NCI-H1105 treated with DMSO at 0.1 percent for 48 hours (cell line): Measurements from ENCODE around the gene HMGXB4.
A peak's percentile ranks its signal among the peaks of the same experiment; 100 is the strongest.

Experiments
- DNase-seq: peaks from one replicate; lab custom pipeline; 2025; lab: John Stamatoyannopoulos, UW

The HMGXB4 gene

DNA sequence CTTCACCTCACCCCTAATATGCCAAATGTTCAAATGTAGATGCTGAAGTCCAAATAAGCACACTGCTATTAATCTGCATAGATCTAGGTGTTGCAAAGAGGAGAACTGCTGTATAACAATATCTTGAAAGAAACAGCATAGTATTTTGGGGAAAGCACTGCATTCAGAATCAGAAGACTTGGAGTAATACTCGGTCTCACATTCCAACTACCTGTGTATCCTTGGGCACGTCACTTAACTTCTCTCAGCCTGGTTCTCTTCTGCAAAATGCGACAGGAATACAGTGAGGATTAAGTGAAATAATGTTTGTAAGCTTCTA, 332 bp upstream of the HMGXB4 start:
- DNase-seq = no peak

DNA sequence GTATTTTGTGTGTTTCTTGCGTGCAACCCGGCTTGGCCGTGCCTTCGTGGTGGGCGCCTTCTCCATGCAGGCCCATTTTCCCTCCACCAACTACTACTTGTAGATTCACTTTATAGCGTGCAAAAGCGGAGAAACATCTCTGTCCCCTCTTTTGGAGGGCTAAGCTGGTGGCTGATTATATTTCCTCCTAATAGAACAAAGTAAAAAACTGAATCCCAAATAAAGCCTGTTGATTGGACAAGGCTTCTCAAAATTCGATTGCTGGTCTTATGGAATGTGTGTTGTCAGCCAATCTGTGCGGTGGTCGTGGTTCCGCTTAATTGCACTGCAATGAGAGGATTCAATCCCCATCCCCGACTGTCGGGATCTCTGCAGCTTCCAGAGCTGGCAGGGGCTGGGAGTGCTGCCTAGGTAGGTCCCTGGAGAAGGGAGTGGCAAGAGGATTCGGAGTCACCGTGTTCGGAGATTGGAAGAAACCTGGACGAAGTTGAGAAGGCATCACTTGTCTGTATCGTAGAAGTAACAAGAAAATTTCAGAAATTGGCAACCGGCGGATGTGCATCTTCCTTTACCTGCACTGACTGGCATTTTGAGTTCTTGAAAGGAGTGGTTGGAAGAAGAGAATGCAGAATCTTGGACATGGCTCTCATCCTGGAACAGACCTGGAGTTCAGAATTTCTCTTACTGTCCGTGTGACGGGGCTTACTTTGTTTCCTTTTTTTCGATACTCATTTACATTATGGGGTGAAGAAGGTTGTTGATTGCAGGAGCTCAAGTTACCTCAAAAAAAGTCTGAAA, 1.1 kb downstream of the HMGXB4 start:
- DNase-seq = peak; percentile 14

DNA sequence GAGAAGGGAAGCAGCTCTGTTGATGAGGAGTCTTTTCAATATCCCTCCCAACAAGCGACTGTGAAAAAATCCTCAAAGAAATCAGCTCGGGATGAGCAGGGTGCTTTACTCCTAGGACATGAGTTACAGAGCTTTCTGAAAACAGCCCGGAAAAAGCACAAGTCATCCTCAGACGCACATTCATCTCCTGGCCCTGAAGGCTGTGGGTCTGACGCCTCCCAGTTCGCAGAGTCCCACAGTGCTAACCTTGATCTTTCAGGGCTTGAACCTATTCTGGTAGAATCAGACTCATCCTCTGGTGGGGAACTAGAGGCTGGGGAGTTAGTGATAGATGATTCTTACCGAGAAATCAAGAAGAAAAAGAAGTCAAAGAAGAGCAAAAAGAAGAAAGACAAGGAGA, 7.7 kb downstream of the HMGXB4 start:
- DNase-seq = no peak

DNA sequence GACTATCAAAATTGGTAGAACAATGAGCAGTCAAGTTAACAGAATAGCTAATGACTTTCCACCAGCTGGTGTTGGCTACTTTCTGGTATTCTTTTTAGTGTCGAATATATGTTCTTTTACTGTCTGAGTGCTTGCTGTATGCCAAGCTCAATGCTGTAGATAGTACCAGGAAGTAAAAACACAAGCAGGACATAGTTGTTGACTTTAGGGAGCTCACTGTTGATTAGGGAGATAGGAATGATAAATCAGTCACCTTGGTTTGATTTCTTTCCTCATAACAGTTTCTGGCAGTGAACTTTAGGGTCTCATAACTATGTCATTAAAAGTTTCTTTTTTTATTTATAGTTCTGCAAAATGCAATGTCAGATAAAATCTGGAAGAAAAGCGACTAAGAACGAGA, 9.0 kb downstream of the HMGXB4 start:
- no peak for DNase-seq

DNA sequence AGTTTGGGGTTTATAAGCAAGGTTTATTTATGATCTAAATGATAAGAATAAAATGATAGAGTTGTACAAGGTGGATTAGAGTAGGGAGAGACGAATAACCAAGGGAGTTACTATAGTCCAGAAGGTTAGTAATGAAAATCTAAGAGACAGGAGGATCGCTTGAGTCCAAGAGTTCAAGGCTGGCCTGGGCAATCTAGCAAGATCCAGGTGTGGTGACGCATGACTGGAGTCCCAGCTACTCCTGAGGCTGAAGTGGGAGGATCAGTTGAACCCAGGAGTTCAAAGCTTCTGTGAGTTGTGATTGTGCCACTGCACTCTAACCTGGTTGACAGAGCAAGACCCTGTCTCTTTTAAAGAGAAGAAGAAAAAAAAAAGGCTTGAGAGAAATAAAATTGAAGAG, 12.3 kb downstream of the HMGXB4 start:
- DNase-seq = no peak

DNA sequence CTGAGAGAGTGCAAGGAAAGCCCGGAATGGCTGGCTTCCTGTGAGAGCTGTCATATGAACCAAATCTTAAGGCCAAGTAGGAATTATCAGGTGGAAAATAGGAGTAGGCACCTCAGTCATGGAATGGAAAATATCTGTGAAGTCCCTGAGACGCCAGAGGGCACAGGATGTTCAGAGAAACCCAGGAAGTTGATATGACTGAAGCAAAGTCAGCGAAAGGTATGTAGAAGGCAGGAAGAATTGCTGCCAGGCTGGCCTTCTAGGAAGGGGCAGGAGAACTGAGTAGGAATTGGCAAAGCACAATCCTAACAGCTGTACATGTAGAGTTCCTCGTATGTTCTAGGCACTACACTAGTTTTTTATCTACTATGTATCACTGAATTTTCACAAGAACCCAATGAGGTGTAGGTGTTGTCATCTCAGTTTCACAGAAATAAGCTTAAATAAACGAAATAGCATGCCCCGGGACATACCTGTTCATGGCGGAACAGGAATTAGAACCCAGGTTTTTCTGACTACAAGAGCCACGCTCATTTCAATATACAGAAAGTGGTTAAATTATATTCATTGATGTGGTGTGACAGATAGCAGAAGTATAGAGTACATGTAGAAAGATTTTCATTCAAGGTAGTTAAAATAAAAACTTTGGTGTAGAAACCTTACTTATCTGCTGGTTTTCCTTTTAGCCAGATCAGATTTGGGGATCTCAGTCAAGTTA, 17.0 kb downstream of the HMGXB4 start:
- DNase-seq = no peak

DNA sequence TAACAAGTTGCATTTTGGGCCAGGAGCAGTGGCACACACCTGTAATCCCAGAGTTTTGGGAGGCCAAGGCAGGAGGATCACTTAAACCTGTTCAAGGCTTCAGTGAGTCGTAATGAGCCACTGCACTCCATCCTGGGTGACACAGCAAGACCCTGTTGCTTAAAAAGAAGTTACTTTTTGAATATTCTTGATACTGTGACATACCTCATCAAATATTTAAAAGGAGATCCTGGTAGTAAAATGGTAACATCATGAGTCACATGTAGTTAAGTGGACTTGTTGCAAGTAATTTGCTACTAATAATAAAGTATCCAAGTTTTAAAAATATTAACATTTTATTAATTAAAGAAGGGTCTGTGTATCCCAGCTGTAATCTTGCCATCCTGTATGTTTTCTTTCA, 18.3 kb downstream of the HMGXB4 start:
- DNase-seq = no peak

DNA sequence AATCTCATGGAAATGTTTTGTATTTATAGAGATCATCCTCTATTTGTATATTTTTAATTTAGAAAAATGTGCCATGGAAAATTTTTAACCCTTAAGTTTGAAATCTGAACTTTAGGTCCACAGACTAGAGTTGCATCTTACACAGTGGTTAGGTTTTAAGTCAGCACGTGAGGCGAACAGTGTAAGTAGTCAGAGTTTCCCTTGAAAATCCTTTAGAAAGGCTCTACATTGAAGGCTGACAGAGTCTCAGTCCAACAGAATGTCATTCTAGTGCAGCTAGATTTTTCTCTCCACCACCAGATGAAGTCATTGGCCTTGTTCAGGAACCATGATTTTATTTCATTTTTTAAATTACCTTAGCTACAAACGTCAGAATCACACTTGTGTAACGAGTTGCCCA, 18.7 kb downstream of the HMGXB4 start:
- no peak for DNase-seq

DNA sequence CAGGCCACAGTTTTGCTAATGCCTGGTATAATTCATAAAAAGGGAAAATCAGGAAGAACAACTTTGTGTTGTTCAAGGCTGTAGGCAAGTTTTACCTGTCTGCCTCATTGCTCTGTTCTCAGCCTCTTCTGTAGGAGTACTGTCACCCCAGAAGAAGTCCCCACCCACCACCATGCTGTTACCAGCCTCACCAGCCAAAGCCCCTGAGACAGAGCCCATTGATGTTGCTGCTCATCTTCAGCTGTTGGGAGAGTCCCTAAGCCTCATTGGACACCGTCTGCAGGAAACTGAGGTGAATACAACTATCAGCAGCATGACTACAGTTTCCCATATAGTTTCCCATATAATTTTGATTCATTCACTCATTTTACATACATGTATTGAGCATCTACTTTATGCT, 30.8 kb downstream of the HMGXB4 start:
- DNase-seq = no peak

DNA sequence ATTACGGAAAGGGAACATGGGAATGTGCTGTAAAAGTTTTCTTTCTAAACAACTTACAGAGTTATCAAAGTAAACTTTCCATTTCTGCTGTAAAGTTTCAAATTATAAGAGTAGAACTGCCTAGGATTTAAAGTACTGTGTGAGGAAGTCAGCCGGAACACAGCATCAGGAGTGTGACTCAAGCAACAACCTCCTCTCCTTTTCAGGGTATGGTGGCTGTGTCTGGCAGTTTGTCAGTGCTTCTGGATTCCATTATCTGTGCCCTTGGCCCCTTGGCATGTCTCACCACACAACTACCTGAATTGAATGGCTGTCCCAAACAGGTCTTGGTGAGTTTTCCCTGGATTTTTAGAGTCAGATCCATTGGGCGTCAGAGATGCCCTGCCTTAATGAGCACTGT, 35.5 kb downstream of the HMGXB4 start:
- no peak for DNase-seq

DNA sequence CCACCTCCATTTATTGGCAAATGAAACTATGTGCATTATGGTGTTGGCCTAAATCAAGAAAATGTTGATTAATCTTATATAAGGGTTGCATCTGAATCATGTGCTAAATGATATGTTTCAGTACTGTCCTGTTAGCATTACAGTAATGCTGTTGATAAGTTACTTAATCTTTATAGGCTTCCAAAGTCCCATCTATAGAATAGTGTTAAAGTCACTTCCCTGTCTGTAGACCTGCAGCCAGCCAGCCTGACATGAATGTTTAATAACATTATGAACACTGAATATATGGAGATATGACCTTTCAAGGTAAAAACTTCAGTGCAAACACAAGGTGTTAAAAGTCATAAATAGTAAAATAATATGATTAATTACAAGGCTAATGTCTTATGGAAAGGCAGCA, 38.8 kb downstream of the HMGXB4 start:
- no peak for DNase-seq

DNA sequence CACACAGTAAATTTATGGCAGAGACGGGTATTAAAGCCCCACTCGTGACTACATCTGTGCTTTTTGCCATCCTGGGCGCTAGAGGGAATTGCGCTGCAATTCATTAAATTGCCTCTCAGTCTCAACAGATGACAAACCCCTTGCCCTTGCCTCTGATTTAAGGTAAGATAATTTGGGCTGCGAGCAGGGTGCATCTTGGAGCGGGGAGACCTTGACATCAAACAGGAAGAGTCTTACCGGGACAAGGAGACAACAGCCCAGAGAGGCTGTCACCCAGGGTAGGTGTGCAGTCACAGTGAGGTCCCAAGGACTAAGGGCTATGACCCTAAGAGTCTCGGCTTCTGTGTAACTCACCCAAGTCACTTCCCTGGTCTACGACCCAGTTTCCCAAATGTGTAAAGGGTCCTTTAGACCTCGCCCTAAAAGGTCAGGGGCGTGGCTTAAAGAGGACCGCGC, 42.0 kb downstream of the HMGXB4 start:
- DNase-seq = peak; percentile 41

DNA sequence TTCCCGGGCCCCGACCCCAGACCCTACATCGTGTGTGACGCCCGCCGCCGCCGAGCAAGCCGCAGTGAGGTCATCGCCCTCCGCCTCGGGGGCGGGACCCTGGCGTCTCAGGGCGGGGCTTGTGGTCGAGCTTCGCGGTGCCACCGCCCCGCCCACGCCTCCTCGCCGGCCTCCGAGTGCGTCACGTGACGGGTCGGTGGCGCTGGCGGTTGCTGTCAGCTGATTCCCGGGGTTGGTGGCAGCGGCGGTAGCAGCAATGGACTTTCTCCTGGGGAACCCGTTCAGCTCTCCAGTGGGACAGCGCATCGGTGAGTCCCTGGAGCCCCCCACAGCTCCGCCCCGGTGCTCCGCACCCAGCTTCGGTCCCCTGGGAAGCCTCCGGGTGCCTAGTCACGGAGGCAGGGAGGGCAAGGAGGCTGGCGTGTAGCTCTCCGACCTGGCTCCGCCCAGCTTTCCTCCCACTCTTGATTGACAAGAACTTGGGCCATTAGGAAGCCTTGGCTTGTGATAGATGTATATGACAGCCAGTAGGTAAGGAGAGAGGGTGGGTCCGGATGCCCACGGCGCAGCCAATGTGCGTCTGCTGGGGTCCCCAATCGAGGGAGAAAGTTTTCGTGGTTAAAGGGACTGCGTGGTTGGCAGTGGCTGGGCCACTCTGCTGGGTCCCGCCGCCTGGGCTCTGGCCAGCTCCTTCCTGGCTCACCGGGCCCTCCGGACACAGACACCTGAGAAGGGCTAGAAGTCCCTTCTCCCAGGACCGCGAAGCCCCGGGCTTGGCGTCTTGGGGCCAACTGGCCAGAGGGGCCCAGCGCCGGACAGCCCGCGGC, 42.6 kb downstream of the HMGXB4 start, which contains the start of gene TOM1:
TSS of gene TOM1 (plus strand) at position 222 of the 827 bp plus-strand sequence. CDS start at position 257, 35 bp downstream.
- peak; percentile 92 for DNase-seq

DNA sequence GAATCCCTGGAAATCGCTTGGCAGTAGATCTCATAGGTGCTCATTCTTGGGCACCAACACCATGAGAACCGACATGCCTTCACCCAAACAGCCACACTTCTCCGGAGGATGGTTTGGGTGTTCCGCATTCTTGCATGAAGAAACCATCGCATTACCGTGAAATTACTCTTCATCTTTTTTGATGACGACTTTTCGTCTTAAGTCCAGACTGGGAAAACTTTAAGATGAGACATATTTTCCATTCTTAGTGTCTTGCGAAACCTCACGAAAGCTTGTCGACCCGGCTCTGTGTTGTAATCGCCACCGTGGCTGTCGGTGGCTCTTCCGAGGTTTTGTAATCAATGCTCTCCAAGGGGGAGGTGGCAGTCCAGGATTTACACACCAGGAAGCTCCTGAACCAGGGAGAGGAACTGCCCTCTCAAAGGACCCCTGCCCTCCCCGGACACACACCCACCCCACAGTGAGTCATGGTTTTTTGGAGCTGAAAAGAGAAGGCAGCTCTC, 44.1 kb downstream of the HMGXB4 start:
- DNase-seq = no peak

DNA sequence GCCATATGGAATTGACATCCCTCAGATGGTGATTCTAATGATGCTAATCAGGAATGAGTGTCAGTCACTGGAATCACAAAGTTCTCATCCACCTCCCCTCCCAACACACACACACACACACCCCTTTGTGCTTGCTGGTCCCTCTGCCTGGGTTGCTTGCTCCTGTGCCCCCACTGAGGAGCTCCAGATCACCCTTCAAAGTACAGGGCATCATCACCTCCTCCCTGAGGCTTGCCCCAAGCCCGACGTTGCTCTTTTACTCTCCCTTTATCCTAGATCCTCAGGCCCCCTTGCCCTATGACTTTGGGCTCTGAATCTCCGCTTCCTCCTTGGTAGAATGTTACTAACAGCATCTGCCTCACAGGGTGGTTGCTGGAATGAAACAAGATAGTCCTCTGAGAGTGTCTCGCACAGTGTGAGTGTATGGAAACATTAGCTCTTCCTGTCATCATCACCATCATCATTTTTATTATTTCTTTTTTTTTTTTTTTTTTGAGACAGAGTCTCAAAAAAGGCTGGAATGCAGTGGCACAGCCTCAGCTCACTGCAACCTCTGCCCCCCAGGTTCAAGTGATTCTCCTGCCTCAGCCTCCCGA, 45.8 kb downstream of the HMGXB4 start:
- no peak for DNase-seq

DNA sequence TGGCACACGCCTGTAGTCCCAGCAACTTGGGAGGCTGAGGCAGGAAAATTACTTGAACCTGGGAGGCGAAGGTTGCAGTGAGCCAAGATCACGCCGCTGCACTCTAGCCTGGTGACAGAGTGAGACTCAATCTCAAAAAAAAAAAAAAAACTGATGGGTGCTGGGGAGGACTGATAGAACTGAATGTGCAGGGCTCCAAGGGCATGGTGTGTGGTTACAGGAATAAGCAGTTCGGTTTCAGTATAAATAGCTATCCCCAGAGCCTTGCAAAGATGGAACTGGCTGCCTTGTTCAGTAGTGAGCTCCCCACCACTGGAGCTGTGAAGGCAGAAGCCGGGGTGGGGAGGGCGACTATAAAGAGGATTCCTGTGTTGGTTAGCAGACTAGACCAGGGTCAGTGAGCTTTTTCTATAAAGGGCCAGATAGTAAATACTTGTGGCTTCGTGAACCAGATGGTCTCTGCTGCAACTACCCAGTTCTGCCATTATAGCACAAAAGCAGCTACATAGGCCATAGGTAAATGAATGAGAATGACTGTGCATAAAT, 48.3 kb downstream of the HMGXB4 start:
- DNase-seq = no peak

DNA sequence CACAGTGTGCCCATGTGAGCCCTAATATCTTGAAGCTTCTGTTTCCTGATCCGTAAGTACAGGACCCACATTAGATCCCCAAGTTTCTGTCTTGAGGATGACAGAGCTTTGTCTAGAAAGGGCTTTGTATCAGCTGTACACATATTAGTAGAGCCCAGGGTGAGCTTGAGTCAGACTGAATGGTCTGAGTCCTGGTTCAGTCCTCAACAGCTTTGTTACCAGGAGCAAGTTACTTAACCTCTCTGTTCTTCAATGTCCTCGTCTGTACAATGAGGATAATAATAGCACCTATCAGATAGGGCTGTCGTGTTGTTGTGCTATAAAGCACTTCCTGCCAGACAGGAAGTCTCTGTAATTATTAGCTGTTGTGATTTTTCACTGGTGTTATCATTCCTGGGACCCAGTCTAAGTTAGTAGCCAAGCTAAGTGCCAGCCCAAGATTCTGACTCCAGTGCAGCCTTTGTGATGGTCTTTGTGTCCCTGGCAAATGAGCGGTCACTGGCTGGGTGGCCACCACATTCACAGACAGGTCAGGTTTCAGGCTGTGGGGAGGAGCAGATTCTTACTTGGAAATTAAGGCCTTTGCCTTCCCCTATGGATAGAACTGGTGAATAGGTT, 49.2 kb downstream of the HMGXB4 start:
- DNase-seq = no peak

DNA sequence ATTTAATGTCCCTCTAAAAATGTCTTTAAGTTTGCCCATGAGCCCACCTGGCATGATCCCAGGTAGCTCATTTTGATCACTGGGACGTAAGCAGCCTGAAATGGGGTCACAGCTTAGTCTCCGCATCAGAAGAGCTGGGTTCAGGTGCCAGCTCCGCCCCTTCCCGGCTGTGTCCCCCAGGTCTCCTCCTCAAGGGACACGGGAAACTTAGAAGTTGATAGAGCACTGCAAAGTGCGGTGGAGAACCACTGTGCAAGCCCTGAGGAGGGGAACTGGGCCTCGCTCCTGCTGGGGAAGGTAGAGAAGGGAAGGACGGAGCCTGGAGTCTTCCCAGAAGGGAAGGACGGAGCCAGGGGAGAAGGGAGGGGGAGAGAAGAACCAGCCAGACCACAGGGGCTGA, 50.1 kb downstream of the HMGXB4 start:
- no peak for DNase-seq

DNA sequence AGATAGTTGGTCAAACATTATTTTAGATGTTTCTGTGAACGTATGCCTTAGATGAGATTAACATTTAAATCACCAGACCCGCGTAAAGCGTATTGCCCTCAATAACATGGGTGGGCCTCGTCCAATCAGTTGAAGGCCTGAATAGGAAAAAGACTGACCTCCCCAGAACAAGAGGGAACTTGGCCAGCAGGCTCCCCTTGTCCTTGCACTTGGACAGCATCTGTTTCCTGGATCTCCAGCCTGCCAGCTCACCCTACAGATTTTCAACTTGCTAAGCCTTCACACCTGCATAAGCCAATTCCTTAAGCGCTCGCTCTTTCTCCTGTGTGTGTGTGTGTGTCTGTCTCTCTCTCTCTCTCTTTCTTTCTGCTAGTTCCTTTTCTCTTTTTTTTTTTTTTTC, 50.6 kb downstream of the HMGXB4 start:
- no peak for DNase-seq

DNA sequence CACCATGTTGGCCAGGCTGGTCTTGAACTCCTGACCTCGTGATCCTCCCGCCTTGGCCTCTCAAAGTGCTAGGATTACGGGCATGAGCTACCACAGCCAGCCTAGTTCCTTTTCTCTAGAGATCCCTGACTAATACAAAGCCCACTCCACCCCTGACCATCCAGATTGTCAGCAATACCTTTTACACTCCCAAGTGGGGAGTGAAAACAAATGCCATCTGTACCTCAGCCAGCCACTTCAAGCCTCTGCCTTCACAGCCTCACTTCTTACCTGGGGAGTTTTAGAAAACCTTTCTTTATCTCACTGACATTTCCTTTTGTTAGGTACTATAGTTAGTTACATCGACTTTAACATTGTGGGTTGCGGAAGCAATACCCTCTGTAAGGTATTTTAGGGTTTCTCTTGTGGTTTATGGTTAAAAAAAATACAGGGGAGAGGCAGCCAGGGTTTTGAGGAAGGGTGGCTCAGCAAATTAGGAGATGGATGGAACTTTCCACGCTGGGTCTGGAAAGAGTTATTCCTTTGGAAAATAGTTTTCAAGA, 51.3 kb downstream of the HMGXB4 start:
- DNase-seq = no peak
